Measurements from ENCODE around the gene GPD2. TPM values are rescaled to one million over a fixed set of nuclear protein-coding genes. Genes with fewer than 3 reads are reported as not detected.

The GPD2 gene
- total and polyA plus RNA-seq, 2 of the 8 experiments (the other 6 are each of a cell fraction or from before 2014, with no cell fraction given) = 8.4 to 43.1 TPM

DNA sequence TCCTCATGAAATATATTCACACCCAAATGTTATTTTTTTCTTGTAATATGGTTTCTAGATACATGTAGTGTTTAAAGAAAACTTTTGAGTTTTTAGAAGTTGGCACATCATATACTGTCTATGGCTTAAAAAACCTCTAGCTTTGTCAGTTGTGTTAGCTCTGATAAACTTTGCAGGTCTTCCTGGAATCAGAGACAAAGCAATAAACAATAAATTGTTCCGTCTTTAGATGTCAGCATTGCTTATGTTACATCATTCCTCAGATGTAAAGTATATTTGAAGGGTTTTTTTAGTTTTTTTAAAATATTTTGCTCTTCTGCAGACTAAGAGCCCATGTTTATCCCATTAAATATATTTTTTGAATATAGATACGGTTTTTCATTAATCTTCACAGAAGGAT, 145.1 kb downstream of the GPD2 start:
- Histone ChIP-seq H2AK5ac (ENCODE audit: low read depth, low read length) (no peak overlapping the region), H3K4me1 (replicated peaks in 1 of 4; ENCODE audit: control insufficient read depth in 3 of 4, insufficient read depth in 4 of 4, low read length in 3 of 4) (no peaks in the 10 kb centered on the region), H2BK20ac (ENCODE audit: low read length) (no peak overlapping the region), H3K56ac (replicated peaks; ENCODE audit: insufficient read length, low read depth, low read length) (no peak overlapping the region), H4K5ac (ENCODE audit: insufficient read length, low read depth, low read length) (no peak overlapping the region), H4K20me1 (replicated peaks in 1 of 2; ENCODE audit: control insufficient read depth in 1 of 2, insufficient read depth in 2 of 2, low read length in 2 of 2) (no peaks in the 10 kb centered on the region), H2AFZ (ENCODE audit: low read length) (no peak overlapping the region), H2BK15ac (ENCODE audit: low read length) (no peak overlapping the region), H3K4ac (replicated peaks; ENCODE audit: insufficient read length, low read depth, low read length) (no peak overlapping the region), H3K79me2 (ENCODE audit: control insufficient read depth in 1 of 2, insufficient read depth in 2 of 2, low read length in 2 of 2) (no peaks in the 10 kb centered on the region), H2BK12ac (ENCODE audit: low read depth, low read length) (no peak overlapping the region), H3K18ac (ENCODE audit: extremely low read depth, low read length) (no peak overlapping the region), H3K36me3 (ENCODE audit: control insufficient read depth in 2 of 4, insufficient read depth in 4 of 4, low read length in 3 of 4) (no peaks in the 10 kb centered on the region; a peak in 1 of 8 replicates), H3K23ac (ENCODE audit: insufficient read length) (no peak overlapping the region), H3K79me1 (ENCODE audit: low read depth, low read length) (no peaks in the 10 kb centered on the region), H4K91ac (replicated peaks; ENCODE audit: insufficient read length, low read length) (no peak overlapping the region), H3K27ac (ENCODE audit: low read depth, low read length) (no peak overlapping the region), H3K9ac (replicated peaks in 1 of 4; ENCODE audit: extremely low read depth in 1 of 4, low read depth in 3 of 4, low read length in 3 of 4) (no peak overlapping the region), H3K9me3 (ENCODE audit: insufficient read depth in 2 of 2, low read depth in 1 of 2, low read length in 1 of 2) (no peaks in the 10 kb centered on the region), H2BK5ac (ENCODE audit: low read depth, low read length) (no peak overlapping the region), H3K4me2 (ENCODE audit: insufficient read depth in 1 of 2, low read depth in 2 of 2, low read length in 2 of 2) (no peak overlapping the region), H3K14ac (ENCODE audit: insufficient read length) (no peak overlapping the region), H4K8ac (ENCODE audit: extremely low read depth, insufficient read depth, low read length) (no peak overlapping the region), H3K4me3 (ENCODE audit: extremely low read depth in 1 of 4, insufficient read depth in 2 of 4, low read depth in 3 of 4, low read length in 4 of 4) (no peak overlapping the region), H3K27me3 (replicated peaks in 1 of 4; ENCODE audit: control insufficient read depth in 3 of 4, extremely low read depth in 1 of 4, insufficient read depth in 3 of 4, low read length in 3 of 4) (no peaks in the 10 kb centered on the region), H2BK120ac (replicated peaks; ENCODE audit: low read depth, low read length) (no peak overlapping the region), H3K23me2 (ENCODE audit: low read depth, low read length) (no peaks in the 10 kb centered on the region)
- ChIA-PET POLR2A (ENCODE audit: partially characterized antibody) (no interaction called here), CTCF (ENCODE audit: partially characterized antibody) (no interaction called here)
- TF ChIP-seq BRCA1 (IDR thresholded peaks at IDR 0.05; ENCODE audit: low read depth, low read length) = no peak
- TF ChIP-seq TAF7 (optimal IDR thresholded peaks at IDR 0.05; ENCODE audit: borderline replicate concordance, low read depth, low read length) = no peak
- TF ChIP-seq SIN3A (conservative IDR thresholded peaks at IDR 0.05 in 1 of 2, IDR thresholded peaks at IDR 0.05 in 1 of 2; ENCODE audit: low read depth in 1 of 2, low read length in 2 of 2) = no peak
- no peak for TF ChIP-seq TCF12 (IDR thresholded peaks at IDR 0.05; ENCODE audit: low read depth, low read length)
- TF ChIP-seq CBX5 (IDR thresholded peaks at IDR 0.05; ENCODE audit: low read depth, low read length) = no peak
- no peak for TF ChIP-seq PHF8 (conservative IDR thresholded peaks at IDR 0.05; ENCODE audit: low read depth, low read length)
- TF ChIP-seq CEBPB (IDR thresholded peaks at IDR 0.05; ENCODE audit: low read depth, low read length) = no peak
- TF ChIP-seq FOSL1 (IDR thresholded peaks at IDR 0.05; ENCODE audit: insufficient read depth, low read depth, low read length) = no peak
- no peak for TF ChIP-seq CHD2 (IDR thresholded peaks at IDR 0.05; ENCODE audit: low read length)
- WGBS, 2 experiments (ENCODE audit: extremely low coverage in 1 of 2, insufficient coverage in 1 of 2, insufficient read length in 1 of 2, insufficient replicate concordance in 2 of 2, low coverage in 1 of 2, low lambda C conversion rate in 2 of 2, missing lambda C conversion rate in 1 of 2) = 91% methylated on average over 2 of the region's 2 CpGs; no CpG with 5 or more reads in 1 of the 2 experiments
- FAIRE-seq (no peak), DNase-seq (ENCODE audit: low read depth in 1 of 2, low spot score in 2 of 2) (no peak)

Data from H1 (cell line).